HCT116 (cell line): Measurements from ENCODE around the gene HACE1. TPM values are rescaled to one million over a fixed set of nuclear protein-coding genes. Genes with fewer than 3 reads are reported as not detected.

Source experiments
- ATAC-seq: fragments of 200-7000 bp; cut with Tn5 transposase; 2 replicates; pipeline ENCODE4 v1.9.1; 2020; ENCODE audit warnings: mild to moderate bottlenecking, moderate library complexity
- BruUV-seq: library from RNA; stranded (reverse); fragments of 400-500 nt; replicated peaks from 2 replicates; lab custom pipeline; 2021; lab: Mats Ljungman, UMichigan
- CTCF ChIA-PET: fragments of 300-600 bp; sonication (Branson Sonifier 250); formaldehyde crosslinking; loops from one replicate; lab custom pipeline; 2021; ENCODE audit warnings: antibody characterized with exemption; lab: Charles Lee
- POLR2A ChIA-PET: fragments of 300-600, 350-600 bp; sonication (Branson Sonifier 250); formaldehyde crosslinking; loops from one replicate; lab custom pipeline; 2021; ENCODE audit warnings: antibody characterized with exemption; lab: Charles Lee
- RAD21 ChIA-PET, 2 experiments: fragments of 300-600 bp; sonication (Branson Sonifier 250); formaldehyde crosslinking; loops; one replicate each; lab custom pipeline; 2023; ENCODE audit warnings: low total read pairs in 2 of 2; ENCODE audit not compliant: uncharacterized antibody in 2 of 2, unreplicated experiment in 2 of 2, low non-redundant PET in 1 of 2; lab: Charles Lee
- DNase-seq: peaks from one replicate; pipeline ENCODE4 v3.0.0-alpha.2; 2010; ENCODE audit warnings: low read depth, low spot score
- H2AFZ ChIP-seq: fragments of 200-600 bp; shearing (Covaris generic), sonication (generic); 2 replicates; pipeline ENCODE4 v1.6.1; 2017; ENCODE audit warnings: low read depth, mixed run types, mixed read lengths, antibody characterized with exemption, low read length; ENCODE audit not compliant: poor library complexity, severe bottlenecking
- H3K27ac ChIP-seq: 2 replicates; pipeline ENCODE4 v1.5.1; 2012; ENCODE audit warnings: low read depth, low read length
- H3K27me3 ChIP-seq: fragments of 200-600 bp; sonication (generic); 2 replicates; pipeline ENCODE4 v1.6.1; 2016; ENCODE audit warnings: mixed run types, low read length, mixed read lengths; ENCODE audit not compliant: insufficient read depth
- H3K36me3 ChIP-seq, 2 experiments: fragments of 200-500 bp in 1 of 2; fragments of 200-600 bp in 1 of 2; sonication (Bioruptor generic) in 1 of 2; sonication (generic) in 1 of 2; 2 replicates each; pipeline versions ENCODE4 v1.5.1 to v1.6.1; 2014 to 2016; ENCODE audit warnings: low read length in 2 of 2, inconsistent platforms in 1 of 2, mixed read lengths in 1 of 2, mixed run types in 1 of 2; ENCODE audit not compliant: insufficient read depth in 2 of 2, control insufficient read depth in 1 of 2
- H3K4me1 ChIP-seq, 2 experiments: fragments of 200-600 bp in 1 of 2; sonication (generic) in 1 of 2; 2 replicates each; pipeline versions ENCODE4 v1.5.1 to v1.6.1; 2012 to 2017; ENCODE audit warnings: low read length in 2 of 2, inconsistent platforms in 1 of 2, mild to moderate bottlenecking in 1 of 2, mixed read lengths in 1 of 2, mixed run types in 1 of 2, moderate library complexity in 1 of 2; ENCODE audit not compliant: insufficient read depth in 2 of 2, control insufficient read depth in 1 of 2
- H3K4me2 ChIP-seq: fragments of 200-600 bp; sonication (generic); 2 replicates; pipeline ENCODE4 v1.6.1; 2017; ENCODE audit warnings: mixed run types, low read length, mixed read lengths
- H3K4me3 ChIP-seq, 2 experiments: fragments of 200-600 bp in 1 of 2; sonication (generic) in 1 of 2; replicated peaks in 1 of 2; 2 replicates each; pipeline ENCODE4 v1.5.1; 2011 to 2016; ENCODE audit warnings: low read length in 2 of 2, control low read depth in 1 of 2, low read depth in 1 of 2, mild to moderate bottlenecking in 1 of 2, mixed read lengths in 1 of 2, mixed run types in 1 of 2
- H3K79me2 ChIP-seq: fragments of 200-600 bp; sonication (generic); 2 replicates; pipeline ENCODE4 v1.6.1; 2017; ENCODE audit warnings: mild to moderate bottlenecking, mixed run types, low read length, moderate library complexity, mixed read lengths; ENCODE audit not compliant: insufficient read depth
- H3K9ac ChIP-seq: fragments of 200-600 bp; sonication (generic); 2 replicates; pipeline ENCODE4 v1.6.1; 2016; ENCODE audit warnings: low read length, mixed read lengths
- H3K9me2 ChIP-seq: fragments of 200-600 bp; sonication (generic), shearing (Covaris generic); 2 replicates; pipeline ENCODE4 v1.6.1; 2017; ENCODE audit warnings: mixed run types, mild to moderate bottlenecking, moderate library complexity; ENCODE audit not compliant: insufficient read depth
- H3K9me3 ChIP-seq, 2 experiments: fragments of 200-500 bp in 1 of 2; fragments of 200-600 bp in 1 of 2; sonication (Bioruptor generic) in 1 of 2; sonication (generic) in 1 of 2; 2 replicates each; pipeline ENCODE4 v1.6.1; 2014 to 2017; ENCODE audit warnings: low read length in 2 of 2, mixed read lengths in 2 of 2, inconsistent platforms in 1 of 2, low read depth in 1 of 2, mild to moderate bottlenecking in 1 of 2, mixed run types in 1 of 2, moderate library complexity in 1 of 2; ENCODE audit not compliant: control insufficient read depth in 1 of 2, insufficient read depth in 1 of 2
- H4K20me1 ChIP-seq: fragments of 200-600 bp; sonication (generic), shearing (Covaris generic); 2 replicates; pipeline ENCODE4 v1.6.1; 2017; ENCODE audit warnings: mixed run types, mild to moderate bottlenecking, moderate library complexity; ENCODE audit not compliant: insufficient read depth
- ATF3 ChIP-seq: IDR thresholded peaks from 2 replicates; pipeline ENCODE4 v1.6.1; 2012
- CBX3 ChIP-seq: IDR thresholded peaks from 2 replicates; pipeline ENCODE4 v1.6.1; 2012; ENCODE audit warnings: low read depth
- CEBPB ChIP-seq: IDR thresholded peaks from 2 replicates; pipeline ENCODE4 v1.6.1; 2012; ENCODE audit warnings: low read depth
- CTCF ChIP-seq, 3 experiments: fragments of 200-600 bp in 1 of 3; sonication (generic) in 1 of 3; IDR thresholded peaks in 2 of 3; conservative IDR thresholded peaks in 1 of 3; 2 replicates each; pipeline ENCODE4 v1.5.1; 2012 to 2017; ENCODE audit warnings: low read depth in 2 of 3, low read length in 2 of 3, antibody characterized with exemption in 1 of 3, borderline replicate concordance in 1 of 3, control low read depth in 1 of 3, mild to moderate bottlenecking in 1 of 3, mixed read lengths in 1 of 3, mixed run types in 1 of 3, moderate library complexity in 1 of 3; ENCODE audit not compliant: insufficient read depth in 1 of 3
- ELF1 ChIP-seq: IDR thresholded peaks from 2 replicates; pipeline ENCODE4 v1.6.1; 2012; ENCODE audit warnings: low read depth, borderline replicate concordance
- EZH2 ChIP-seq: fragments of 200-600 bp; sonication (generic); IDR thresholded peaks from 2 replicates; pipeline ENCODE4 v1.6.1; 2017; ENCODE audit warnings: antibody characterized with exemption, mixed run types
- EZH2phosphoT487 ChIP-seq: fragments of 200-600 bp; IDR thresholded peaks from 2 replicates; pipeline ENCODE4 v1.6.1; 2018; ENCODE audit warnings: antibody characterized with exemption, borderline replicate concordance
- FOSL1 ChIP-seq: IDR thresholded peaks from 2 replicates; pipeline ENCODE4 v1.6.1; 2012; ENCODE audit warnings: low read depth
- MAX ChIP-seq: IDR thresholded peaks from 2 replicates; pipeline ENCODE4 v1.6.1; 2012
- POLR2A ChIP-seq: IDR thresholded peaks from 2 replicates; pipeline ENCODE4 v1.7.0; 2011; ENCODE audit warnings: borderline replicate concordance; ENCODE audit not compliant: insufficient read depth, insufficient read length; ENCODE audit errors: extremely low read depth
- POLR2AphosphoS5 ChIP-seq: IDR thresholded peaks from 2 replicates; pipeline ENCODE4 v1.6.1; 2011; ENCODE audit warnings: mild to moderate bottlenecking, low read depth, low read length, moderate library complexity
- RAD21 ChIP-seq: IDR thresholded peaks from 2 replicates; pipeline ENCODE4 v1.6.1; 2012; ENCODE audit warnings: low read depth, mild to moderate bottlenecking
- REST ChIP-seq: IDR thresholded peaks from 2 replicates; pipeline ENCODE4 v1.6.1; 2012; ENCODE audit warnings: low read depth
- SP1 ChIP-seq: IDR thresholded peaks from 2 replicates; pipeline ENCODE4 v1.6.1; 2012; ENCODE audit warnings: low read depth
- SRF ChIP-seq: IDR thresholded peaks from 2 replicates; pipeline ENCODE4 v1.6.1; 2012; ENCODE audit warnings: low read depth
- TCF7L2 ChIP-seq: IDR thresholded peaks from 2 replicates; pipeline ENCODE4 v1.7.0; 2011; ENCODE audit warnings: borderline replicate concordance, inconsistent platforms; ENCODE audit not compliant: insufficient read depth, insufficient read length; ENCODE audit errors: extremely low read depth
- ZBTB33 ChIP-seq: IDR thresholded peaks from 2 replicates; pipeline ENCODE4 v1.6.1; 2011; ENCODE audit warnings: mild to moderate bottlenecking, low read length, moderate library complexity; ENCODE audit not compliant: insufficient replicate concordance; ENCODE audit errors: extremely low read depth
- ZFX ChIP-seq: fragments of 450-650 bp; IDR thresholded peaks from 2 replicates; pipeline ENCODE4 v1.6.1; 2017
- ZNF274 ChIP-seq: fragments of 200-500 bp; sonication (Bioruptor generic); IDR thresholded peaks from 2 replicates; pipeline ENCODE4 v1.6.1; 2014; ENCODE audit warnings: mild to moderate bottlenecking, low read depth, low read length, inconsistent platforms
- intact Hi-C: fragments of 100-400 bp; cut with micrococcal nuclease; formaldehyde crosslinking; loops from 2 replicates; pipeline ENCODE4 v1.10.0; 2022
- total RNA-seq: library from RNA; stranded (reverse); gene quantifications from one replicate; pipeline ENCODE4 v1.2.1, GENCODE V29; 2021; ENCODE audit not compliant: unreplicated experiment

Gene HACE1
- total RNA-seq, 1 experiment from 2014 or later = 10.9 TPM

GRCh38 chr6:104680539-104680938 is 179.2 kb downstream of the HACE1 start:
- ChIA-PET CTCF (no interaction called here), POLR2A (no interaction called here), RAD21 (no interaction called here)
- no peaks in the 10 kb centered on the region; a peak in 1 of 4 replicates for H3K4me1 ChIP-seq
- H3K9me2 ChIP-seq = no peaks in the 10 kb centered on the region
- ATAC-seq (no peak), DNase-seq (no peak)
- TF ChIP-seq ZBTB33 = no peak
- no peak for TF ChIP-seq SRF
- TF ChIP-seq TCF7L2 = no peak
- no peak for TF ChIP-seq POLR2AphosphoS5
- no peak for TF ChIP-seq POLR2A
- TF ChIP-seq EZH2phosphoT487 = no peak
- TF ChIP-seq SP1 = no peak
- no peak for TF ChIP-seq REST
- no peak for TF ChIP-seq ZFX
- TF ChIP-seq ZNF274 = no peak
- TF ChIP-seq CBX3 = no peak
- TF ChIP-seq MAX = no peak
- no peak for TF ChIP-seq EZH2
- TF ChIP-seq ELF1 = no peak
- TF ChIP-seq CEBPB = no peak
- TF ChIP-seq CTCF (IDR thresholded peaks at IDR 0.05 in 2 of 3, conservative IDR thresholded peaks at IDR 0.05 in 1 of 3; ENCODE audit: borderline replicate concordance in 1 of 3, insufficient read depth in 1 of 3, low read depth in 2 of 3, low read length in 2 of 3) = no peak
- TF ChIP-seq RAD21 = no peak
- TF ChIP-seq ATF3 = no peak
- no peak for TF ChIP-seq FOSL1
- no peak overlapping the region for H3K9ac ChIP-seq
- intact Hi-C loops = no loop called here
- H3K4me3 ChIP-seq = no peak overlapping the region
- H3K4me2 ChIP-seq = no peak overlapping the region
- no peak overlapping the region for H3K27ac ChIP-seq
- H4K20me1 ChIP-seq = no peaks in the 10 kb centered on the region; the same call in 1 of the 2 replicates
- H3K36me3 ChIP-seq = no peaks in the 10 kb centered on the region
- no peaks in the 10 kb centered on the region for H3K9me3 ChIP-seq
- no TSS peak for BruUV-seq
- H3K27me3 ChIP-seq = no peaks in the 10 kb centered on the region
- H2AFZ ChIP-seq = no peak overlapping the region
- H3K79me2 ChIP-seq = no peaks in the 10 kb centered on the region
